H1 (cell line): ENCODE measurements around the gene PRRG4. TPM values are rescaled to one million over a fixed set of nuclear protein-coding genes. Genes with fewer than 3 reads are reported as not detected.

Source experiments
- CTCF ChIA-PET: fragments of 300-600 bp; sonication (Branson Sonifier 250); formaldehyde crosslinking; loops from one replicate; lab custom pipeline; 2021; ENCODE audit not compliant: partially characterized antibody; lab: Charles Lee
- POLR2A ChIA-PET: fragments of 300-600 bp; sonication (Branson Sonifier 250); formaldehyde crosslinking; loops from one replicate; lab custom pipeline; 2021; ENCODE audit warnings: inconsistent platforms; ENCODE audit not compliant: partially characterized antibody; lab: Charles Lee
- DNase-seq, 2 experiments: peaks; one replicate each; pipeline versions ENCODE4 v3.0.0 to v3.0.0-alpha.2; 2010 to 2022; ENCODE audit warnings: low spot score in 2 of 2, low read depth in 1 of 2, mixed read lengths in 1 of 2
- FAIRE-seq: peaks from 2 replicates; lab custom pipeline; 2011; peaks lifted over from hg19 to GRCh38; lab: Jason Lieb, UNC
- H2AFZ ChIP-seq: 2 replicates; pipeline ENCODE4 v1.8.1; 2012; ENCODE audit warnings: low read length, inconsistent platforms
- H2AK5ac ChIP-seq: 2 replicates; pipeline ENCODE4 v1.6.1; 2013; ENCODE audit warnings: low read depth, low read length
- H2BK120ac ChIP-seq: replicated peaks from 2 replicates; pipeline ENCODE3; 2013; ENCODE audit warnings: low read depth, low read length, inconsistent platforms
- H2BK12ac ChIP-seq: 2 replicates; pipeline ENCODE4 v1.6.1; 2013; ENCODE audit warnings: low read depth, low read length
- H2BK15ac ChIP-seq: 2 replicates; pipeline ENCODE4 v1.6.1; 2013; ENCODE audit warnings: low read length
- H2BK20ac ChIP-seq: 2 replicates; pipeline ENCODE4 v1.6.1; 2013; ENCODE audit warnings: low read length
- H2BK5ac ChIP-seq: 2 replicates; pipeline ENCODE4 v1.6.1; 2013; ENCODE audit warnings: low read depth, low read length
- H3K14ac ChIP-seq: 2 replicates; pipeline ENCODE4 v1.6.1; 2013; ENCODE audit warnings: inconsistent platforms; ENCODE audit not compliant: insufficient read length
- H3K18ac ChIP-seq: 2 replicates; pipeline ENCODE4 v1.6.1; 2013; ENCODE audit warnings: low read length; ENCODE audit errors: extremely low read depth
- H3K23ac ChIP-seq: 2 replicates; pipeline ENCODE4 v1.6.1; 2013; ENCODE audit warnings: inconsistent platforms; ENCODE audit not compliant: insufficient read length
- H3K23me2 ChIP-seq: 2 replicates; pipeline ENCODE4 v1.6.1; 2013; ENCODE audit warnings: low read depth, low read length
- H3K27ac ChIP-seq: 2 replicates; pipeline ENCODE4 v1.6.1; 2011; ENCODE audit warnings: low read depth, low read length, inconsistent platforms
- H3K27me3 ChIP-seq, 4 experiments: replicated peaks in 1 of 4; 1 replicate in 1 of 4; 2 replicates in 3 of 4; pipeline versions ENCODE4 v1.6.1 to v1.8.1; 2011 to 2013; ENCODE audit warnings: low read length in 3 of 4, mild to moderate bottlenecking in 3 of 4, inconsistent platforms in 2 of 4, mixed read lengths in 2 of 4, moderate library complexity in 1 of 4; ENCODE audit not compliant: control insufficient read depth in 3 of 4, insufficient read depth in 3 of 4; ENCODE audit errors: extremely low read depth in 1 of 4
- H3K36me3 ChIP-seq, 4 experiments: 2 replicates each; pipeline versions ENCODE4 v1.6.1 to v1.8.1; 2011 to 2013; ENCODE audit warnings: mild to moderate bottlenecking in 4 of 4, low read length in 3 of 4, moderate library complexity in 2 of 4, control low read depth in 1 of 4, inconsistent platforms in 1 of 4; ENCODE audit not compliant: insufficient read depth in 4 of 4, control insufficient read depth in 2 of 4
- H3K4ac ChIP-seq: replicated peaks from 2 replicates; pipeline ENCODE3; 2013; ENCODE audit warnings: low read length, low read depth, mixed read lengths, inconsistent platforms; ENCODE audit not compliant: insufficient read length
- H3K4me1 ChIP-seq, 4 experiments: replicated peaks in 1 of 4; 1 replicate in 1 of 4; 2 replicates in 3 of 4; pipeline versions ENCODE4 v1.6.1 to v1.8.1; 2011 to 2013; ENCODE audit warnings: low read length in 3 of 4, inconsistent platforms in 2 of 4, mixed read lengths in 1 of 4; ENCODE audit not compliant: insufficient read depth in 4 of 4, control insufficient read depth in 3 of 4
- H3K4me2 ChIP-seq, 2 experiments: 2 replicates each; pipeline versions ENCODE4 v1.6.1 to v1.8.1; 2011 to 2013; ENCODE audit warnings: low read depth in 2 of 2, low read length in 2 of 2, control low read depth in 1 of 2, inconsistent platforms in 1 of 2, mild to moderate bottlenecking in 1 of 2; ENCODE audit not compliant: insufficient read depth in 1 of 2
- H3K4me3 ChIP-seq, 4 experiments: fragments of 200-600, 300-600 bp in 1 of 4; sonication (generic), shearing (Covaris generic), sonication (Bioruptor Twin) in 1 of 4; 2 replicates each; pipeline versions ENCODE4 v1.5.1 to v1.8.1; 2011 to 2016; ENCODE audit warnings: low read length in 4 of 4, low read depth in 3 of 4, control low read depth in 2 of 4, inconsistent platforms in 2 of 4, mild to moderate bottlenecking in 2 of 4, mixed read lengths in 1 of 4, moderate library complexity in 1 of 4; ENCODE audit not compliant: insufficient read depth in 2 of 4; ENCODE audit errors: extremely low read depth in 1 of 4
- H3K56ac ChIP-seq: replicated peaks from 2 replicates; pipeline ENCODE3; 2013; ENCODE audit warnings: low read depth, mild to moderate bottlenecking, mixed read lengths, low read length, inconsistent platforms; ENCODE audit not compliant: insufficient read length
- H3K79me1 ChIP-seq: 2 replicates; pipeline ENCODE4 v1.6.1; 2013; ENCODE audit warnings: low read depth, low read length, control low read depth
- H3K79me2 ChIP-seq, 2 experiments: 2 replicates each; pipeline versions ENCODE4 v1.6.1 to v1.8.1; 2012 to 2013; ENCODE audit warnings: low read length in 2 of 2, mild to moderate bottlenecking in 2 of 2, inconsistent platforms in 1 of 2; ENCODE audit not compliant: insufficient read depth in 2 of 2, control insufficient read depth in 1 of 2
- H3K9ac ChIP-seq, 4 experiments: replicated peaks in 1 of 4; 1 replicate in 1 of 4; 2 replicates in 3 of 4; pipeline versions ENCODE4 v1.6.1 to v1.8.1; 2011 to 2013; ENCODE audit warnings: low read depth in 3 of 4, low read length in 3 of 4, control low read depth in 2 of 4, mild to moderate bottlenecking in 2 of 4, moderate library complexity in 2 of 4, inconsistent platforms in 1 of 4; ENCODE audit errors: extremely low read depth in 1 of 4
- H3K9me3 ChIP-seq, 2 experiments: 2 replicates each; pipeline versions ENCODE4 v1.6.1 to v1.8.1; 2012 to 2013; ENCODE audit warnings: mild to moderate bottlenecking in 2 of 2, moderate library complexity in 2 of 2, control low read depth in 1 of 2, inconsistent platforms in 1 of 2, low read depth in 1 of 2, low read length in 1 of 2, mixed read lengths in 1 of 2; ENCODE audit not compliant: insufficient read depth in 2 of 2
- H4K20me1 ChIP-seq, 2 experiments: replicated peaks in 1 of 2; 2 replicates each; pipeline versions ENCODE3 to v1.8.1; 2011 to 2013; ENCODE audit warnings: inconsistent platforms in 2 of 2, low read length in 2 of 2, mild to moderate bottlenecking in 1 of 2; ENCODE audit not compliant: insufficient read depth in 2 of 2, control insufficient read depth in 1 of 2
- H4K5ac ChIP-seq: 2 replicates; pipeline ENCODE4 v1.6.1; 2013; ENCODE audit warnings: low read length, low read depth, mixed read lengths, inconsistent platforms; ENCODE audit not compliant: insufficient read length
- H4K8ac ChIP-seq: 2 replicates; pipeline ENCODE4 v1.8.0; 2013; ENCODE audit warnings: mild to moderate bottlenecking, moderate library complexity, low read length, inconsistent platforms; ENCODE audit not compliant: insufficient read depth; ENCODE audit errors: extremely low read depth
- H4K91ac ChIP-seq: replicated peaks from 2 replicates; pipeline ENCODE3; 2013; ENCODE audit warnings: low read length, mixed read lengths, inconsistent platforms; ENCODE audit not compliant: insufficient read length
- ASH2L ChIP-seq: fragments of 200-600, 300-600 bp; sonication (generic); IDR thresholded peaks from one replicate; pipeline ENCODE4 v1.7.1; 2017; ENCODE audit warnings: low read length
- BACH1 ChIP-seq: IDR thresholded peaks from 2 replicates; pipeline ENCODE4 v1.6.1; 2012; ENCODE audit warnings: low read length, improper control_type of control experiment
- CBX5 ChIP-seq: fragments of 300-800, 300-1000 bp; sonication (generic); IDR thresholded peaks from 2 replicates; pipeline ENCODE4 v1.7.1; 2016; ENCODE audit warnings: antibody characterized with exemption, low read length, low read depth
- CBX8 ChIP-seq: fragments of 300-800, 300-1000 bp; sonication (generic); IDR thresholded peaks from 2 replicates; pipeline ENCODE4 v1.7.1; 2016; ENCODE audit warnings: low read depth, low read length, borderline replicate concordance
- CEBPB ChIP-seq: IDR thresholded peaks from 2 replicates; pipeline ENCODE4 v1.6.1; 2012; ENCODE audit warnings: low read depth, low read length
- CHD2 ChIP-seq: IDR thresholded peaks from 2 replicates; pipeline ENCODE4 v1.6.1; 2012; ENCODE audit warnings: low read length, improper control_type of control experiment
- EP300 ChIP-seq, 2 experiments: IDR thresholded peaks; 1 replicate in 1 of 2; 2 replicates in 1 of 2; pipeline ENCODE4 v1.6.1; 2011 to 2012; ENCODE audit warnings: low read depth in 2 of 2, low read length in 2 of 2, mild to moderate bottlenecking in 2 of 2, borderline replicate concordance in 1 of 2, inconsistent platforms in 1 of 2, moderate library complexity in 1 of 2
- FOSL1 ChIP-seq: IDR thresholded peaks from 2 replicates; pipeline ENCODE4 v1.6.1; 2011; ENCODE audit warnings: mild to moderate bottlenecking, low read depth, low read length, moderate library complexity; ENCODE audit not compliant: insufficient read depth
- JUND ChIP-seq: IDR thresholded peaks from 2 replicates; pipeline ENCODE4 v1.6.1; 2011; ENCODE audit warnings: mild to moderate bottlenecking, improper control_type of control experiment, low read length
- KDM5A ChIP-seq: fragments of 200-600 bp; IDR thresholded peaks from 2 replicates; pipeline ENCODE4 v1.7.1; 2012; ENCODE audit warnings: mild to moderate bottlenecking, low read length, inconsistent platforms, mixed read lengths
- NANOG ChIP-seq: IDR thresholded peaks from 2 replicates; pipeline ENCODE4 v1.6.1; 2011; ENCODE audit warnings: low read length, low read depth, mild to moderate bottlenecking, inconsistent platforms; ENCODE audit not compliant: insufficient read depth, poor library complexity, severe bottlenecking
- RFX5 ChIP-seq: IDR thresholded peaks from 2 replicates; pipeline ENCODE4 v1.6.1; 2011; ENCODE audit warnings: low read depth, low read length, improper control_type of control experiment, borderline replicate concordance
- SUZ12 ChIP-seq: fragments of 200-600 bp; sonication (generic); IDR thresholded peaks from 2 replicates; pipeline ENCODE4 v1.6.1; 2012; ENCODE audit warnings: mild to moderate bottlenecking, inconsistent platforms, low read length, moderate library complexity, mixed read lengths
- TCF12 ChIP-seq: IDR thresholded peaks from 2 replicates; pipeline ENCODE4 v1.6.1; 2011; ENCODE audit warnings: low read depth, mild to moderate bottlenecking, low read length
- WGBS, 2 experiments: shearing (Covaris generic) in 1 of 2; methylation state at CpG; one replicate each; pipeline versions ENCODE4 v1.1.6 to v1.1.7; 2013 to 2015; ENCODE audit warnings: low lambda C conversion rate in 2 of 2, mixed read lengths in 2 of 2, inconsistent platforms in 1 of 2, low coverage in 1 of 2, missing lambda C conversion rate in 1 of 2; ENCODE audit not compliant: insufficient replicate concordance in 2 of 2, insufficient coverage in 1 of 2, insufficient read length in 1 of 2; ENCODE audit errors: extremely low coverage in 1 of 2, missing lambda C conversion rate in 1 of 2; 5-methylcytosine and 5-hydroxymethylcytosine counted together
- polyA plus RNA-seq, 7 experiments: library from polyadenylated mRNA; depleted of rRNA in 3 of 7; stranded (reverse) in 5 of 7; unstranded in 2 of 7; fragments of >200 nt in 5 of 7; fragments of 200-250 nt in 2 of 7; gene quantifications; 1 replicate in 5 of 7; 2 replicates in 1 of 7; 4 replicates in 1 of 7; pipeline versions ENCODE4 v1.2.1 to v1.2.3, GENCODE V29; 2011 to 2013; ENCODE audit warnings: missing spikeins in 2 of 7, mixed read lengths in 2 of 7
- total RNA-seq: library from RNA; stranded (reverse); fragmentation: NEBNext Ultra II Directional; extraction: Animal tissue kit (Norgen Biotek cat#: 25700); gene quantifications from 2 replicates; pipeline ENCODE4 v1.2.1, GENCODE V29; 2021

PRRG4 gene
- total and polyA plus RNA-seq, 2 of the 8 experiments (the other 6 are each of a cell fraction or from before 2014, with no cell fraction given) = 0.65 to 1.7 TPM

DNA sequence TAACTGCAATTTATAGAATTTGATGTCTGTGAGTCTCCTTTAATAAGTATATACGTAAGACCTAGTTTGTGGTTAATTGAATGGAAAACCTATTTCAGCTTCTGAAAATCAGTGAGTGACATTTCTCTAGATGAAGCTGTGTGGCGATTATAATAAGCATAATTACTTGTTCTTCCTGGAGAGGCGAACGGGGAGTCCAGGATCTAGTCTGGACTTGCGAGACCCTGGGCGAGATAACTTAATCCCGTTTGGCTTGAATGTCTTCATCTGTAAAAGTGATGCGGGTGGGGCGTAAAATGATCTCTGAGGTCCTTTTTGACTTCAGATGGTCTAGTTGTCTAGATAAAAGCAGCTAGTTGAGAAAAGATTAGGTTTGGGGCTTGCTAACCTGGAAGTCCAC, 1.1 kb downstream of the PRRG4 start:
- Histone ChIP-seq H2BK12ac (no peak overlapping the region), H2BK5ac (no peak overlapping the region), H3K4me2 (peak overlapping the region in 1 of 2 experiments; percentile 68; a peak in 1 of 4 replicates), H2BK15ac (no peak overlapping the region), H4K20me1 (no peaks in the 10 kb centered on the region), H3K79me1 (no peaks in the 10 kb centered on the region), H3K79me2 (no peaks in the 10 kb centered on the region), H3K14ac (no peak overlapping the region), H3K23ac (no peak overlapping the region), H3K4me3 (0 out of 8 replicates have a peak overlapping the region, but pooled peaks of 2 of the 4 experiments have one; percentile 74 to 75), H3K18ac (no peak overlapping the region), H3K4ac (no peak overlapping the region), H3K27ac (no peak overlapping the region), H3K56ac (no peak overlapping the region), H4K5ac (no peak overlapping the region), H3K27me3 (peaks cover 0 to 8% (median 5%) of the 10 kb centered on the region in 4 experiments; a peak in 5 of 7 replicates), H3K4me1 (peaks cover 0 to 4% (median 0%) of the 10 kb centered on the region in 4 experiments; a peak in 1 of 7 replicates), H3K9me3 (no peaks in the 10 kb centered on the region), H4K91ac (no peak overlapping the region), H3K23me2 (peaks cover 6% of the 10 kb centered on the region; the same call in 1 of the 2 replicates), H3K36me3 (no peaks in the 10 kb centered on the region), H2AK5ac (no peak overlapping the region), H3K9ac (no peak overlapping the region), H4K8ac (no peak overlapping the region), H2BK120ac (no peak overlapping the region), H2BK20ac (no peak overlapping the region), H2AFZ (no peak overlapping the region)
- 86% methylated on average over 9 of the region's 9 CpGs; no CpG with 5 or more reads in 1 of the 2 experiments for whole genome bisulfite sequencing, 2 experiments
- no peak for DNase-seq
- ChIA-PET POLR2A (interaction anchor here (1.6 kb wide), 1 partner anchor 8 kb away, joined by 5 read pairs; no protein-coding TSS in a partner anchor), CTCF (interaction anchor here (1.6 kb wide), 1 partner anchor 22 kb away, joined by 7 read pairs; no protein-coding TSS in a partner anchor)
- no peak for FAIRE-seq
- TF ChIP-seq JUND = no peak
- no peak for TF ChIP-seq ASH2L
- TF ChIP-seq SUZ12 = no peak
- TF ChIP-seq BACH1 = no peak
- TF ChIP-seq KDM5A = no peak
- TF ChIP-seq CHD2 = no peak
- TF ChIP-seq CBX8 = no peak
- TF ChIP-seq RFX5 = no peak
- no peak for TF ChIP-seq CEBPB
- TF ChIP-seq TCF12 = no peak
- no peak for TF ChIP-seq EP300 (IDR thresholded peaks at IDR 0.05; ENCODE audit: borderline replicate concordance in 1 of 2, low read depth in 2 of 2, low read length in 2 of 2)
- no peak for TF ChIP-seq FOSL1
- no peak for TF ChIP-seq NANOG
- TF ChIP-seq CBX5 = no peak
